Activated CD4-positive, CD25-positive, alpha-beta regulatory T cell (primary cell): ENCODE measurements around the gene HRAS.
"Not testable (repeated sequence)": the region's sequence is repeated elsewhere in the genome, so short reads cannot be mapped to it uniquely, and the experiment has no call there.

Source experiments
- DNase-seq, 4 experiments: peaks; one replicate each; lab custom pipeline; 2025; lab: John Stamatoyannopoulos, UW

HRAS gene

DNA sequence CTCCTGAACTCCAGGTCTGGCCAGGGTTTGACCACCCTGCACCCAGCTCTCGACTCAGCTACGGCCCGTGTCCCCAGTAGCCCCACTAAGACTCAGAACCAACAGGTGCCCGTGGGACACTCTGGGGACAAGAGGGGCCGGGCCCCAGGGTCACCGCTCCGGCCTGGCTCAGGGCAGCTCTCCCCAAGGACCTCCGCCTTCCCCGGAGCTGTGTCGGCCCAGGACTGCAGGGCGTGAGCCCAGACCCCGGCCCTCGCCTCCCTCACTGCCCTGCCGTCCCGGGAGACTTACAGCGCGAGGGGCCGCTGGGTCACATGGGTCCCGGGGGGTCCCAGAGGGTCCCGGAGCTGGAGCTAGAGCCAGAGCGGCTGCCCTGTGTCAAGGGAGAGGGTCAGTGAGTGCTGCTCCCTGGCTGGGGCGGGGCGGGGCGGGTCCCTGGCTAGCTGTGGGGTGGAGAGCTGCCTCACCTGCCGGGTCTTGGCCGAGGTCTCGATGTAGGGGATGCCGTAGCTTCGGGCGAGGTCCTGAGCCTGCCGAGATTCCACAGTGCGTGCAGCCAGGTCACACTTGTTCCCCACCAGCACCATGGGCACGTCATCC, 2.3 kb downstream of the HRAS start:
- DNase-seq: no peak

DNA sequence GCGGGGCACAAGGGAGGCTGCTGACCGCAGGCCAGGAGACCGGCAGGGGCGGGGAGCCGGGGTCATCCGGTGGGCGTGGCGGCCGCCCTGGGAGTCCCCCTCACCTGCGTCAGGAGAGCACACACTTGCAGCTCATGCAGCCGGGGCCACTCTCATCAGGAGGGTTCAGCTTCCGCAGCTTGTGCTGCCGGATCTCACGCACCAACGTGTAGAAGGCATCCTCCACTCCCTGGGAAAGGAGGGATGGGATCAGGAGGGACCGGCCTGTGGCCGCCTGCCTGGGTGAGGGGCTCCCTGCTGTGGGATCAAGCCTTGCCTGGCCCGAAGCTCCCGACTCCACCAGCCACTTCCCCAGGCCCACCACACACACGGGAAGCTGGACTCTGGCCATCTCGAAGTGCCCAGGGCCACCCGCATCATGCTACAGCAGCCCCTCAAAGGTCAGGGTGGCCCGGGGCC, 2.8 kb downstream of the HRAS start:
- no peak for DNase-seq

DNA sequence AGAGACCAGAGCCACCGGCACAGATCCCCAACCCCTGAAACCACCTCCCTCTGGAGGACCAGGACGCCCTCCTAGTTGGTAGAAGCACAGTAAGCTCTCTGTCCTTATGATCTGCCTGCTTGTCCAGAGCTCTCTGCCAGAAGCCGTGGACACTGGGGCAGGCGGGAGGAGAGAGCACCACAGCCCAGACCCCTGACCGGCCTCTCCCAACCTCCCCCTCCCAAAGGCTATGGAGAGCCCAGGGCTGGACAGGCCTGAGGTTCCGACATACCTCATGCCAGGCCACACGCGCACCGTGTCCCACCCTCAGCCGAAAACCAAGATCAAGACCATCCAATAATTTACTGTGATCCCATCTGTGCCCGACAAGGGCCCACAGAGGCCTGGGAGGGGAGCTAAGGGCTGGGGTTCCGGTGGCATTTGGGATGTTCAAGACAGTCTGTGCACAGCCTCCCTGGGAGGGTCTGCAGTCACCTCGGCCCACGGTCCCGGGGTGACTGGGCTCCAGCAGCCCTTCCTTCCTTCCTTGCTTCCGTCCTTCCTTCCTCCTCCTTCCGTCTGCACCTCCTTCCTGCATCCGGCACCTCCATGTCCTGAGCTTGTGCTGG, 3.4 kb downstream of the HRAS start:
- no peak for DNase-seq

DNA sequence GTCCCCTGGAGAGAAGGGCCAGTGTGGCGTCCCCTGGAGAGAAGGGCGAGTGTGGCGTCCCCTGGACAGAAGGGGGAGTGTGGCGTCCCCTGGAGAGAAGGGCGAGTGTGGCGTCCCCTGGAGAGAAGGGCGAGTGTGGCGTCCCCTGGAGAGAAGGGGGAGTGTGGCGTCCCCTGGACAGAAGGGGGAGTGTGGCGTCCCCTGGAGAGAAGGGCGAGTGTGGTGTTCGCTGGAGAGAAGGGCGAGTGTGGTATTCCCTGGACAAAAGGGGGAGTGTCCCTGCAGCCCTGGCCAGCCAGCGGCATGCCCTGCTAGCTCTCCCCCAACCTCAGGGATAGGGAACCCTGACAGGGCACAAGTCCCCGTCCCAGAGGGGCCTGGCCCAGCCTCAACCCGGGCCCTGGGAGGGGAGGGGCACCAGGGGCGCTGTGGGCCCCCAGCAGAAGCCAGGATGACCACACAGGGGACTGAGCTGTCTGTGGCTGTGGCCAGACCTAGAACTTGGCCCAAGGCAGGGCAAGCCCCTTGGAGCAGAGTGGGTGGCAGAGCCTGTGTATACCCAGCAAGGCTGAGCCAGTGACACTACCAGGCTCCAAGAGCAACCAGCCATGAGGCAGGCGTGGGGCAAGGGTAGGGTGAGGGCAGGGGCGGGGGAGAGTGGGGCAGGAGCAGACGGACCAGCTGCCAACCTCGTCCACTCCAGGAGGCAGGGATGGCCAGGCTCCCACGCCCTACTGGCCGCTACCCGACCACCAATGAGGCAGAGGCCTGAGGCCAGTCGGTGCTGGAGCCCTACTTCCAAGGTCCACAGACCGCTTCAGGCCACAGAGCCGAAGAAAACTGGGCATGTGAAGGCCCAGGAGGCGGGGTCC, 4.2 kb downstream of the HRAS start:
- DNase-seq: no peak

DNA sequence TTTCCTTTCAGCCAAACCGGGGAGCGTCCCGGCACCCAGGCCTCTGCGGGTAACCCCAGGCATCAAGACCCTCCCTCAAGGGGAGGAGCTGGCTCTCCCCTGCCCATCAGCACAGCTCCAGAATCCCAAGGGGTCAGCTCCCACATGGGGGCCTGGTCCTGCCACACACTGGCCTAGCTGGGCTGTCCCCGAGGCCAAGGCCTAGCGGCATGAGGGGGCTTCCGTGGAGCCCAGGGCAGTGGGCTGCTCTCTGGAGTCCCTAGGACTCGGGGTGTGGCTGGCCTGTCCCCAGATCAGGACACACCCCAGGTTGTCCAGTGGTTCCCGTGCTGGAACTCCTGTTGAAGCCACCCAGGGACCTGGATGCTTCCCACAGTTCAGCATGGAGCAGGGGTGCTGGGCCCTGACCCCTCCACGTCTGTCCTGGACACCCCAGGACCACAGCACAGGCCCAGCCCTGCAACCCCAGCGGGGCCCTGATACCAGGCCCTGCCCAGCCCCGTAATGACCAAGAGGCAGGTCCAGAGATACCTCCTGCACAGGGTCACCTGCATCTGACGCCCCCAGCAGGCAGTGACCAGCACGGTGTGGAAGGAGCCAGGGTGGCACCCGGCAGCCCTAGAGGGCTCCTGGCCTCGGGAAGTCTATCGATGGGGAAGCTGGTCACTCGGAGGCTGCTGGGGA, 5.5 kb downstream of the HRAS start:
- no peak for DNase-seq

DNA sequence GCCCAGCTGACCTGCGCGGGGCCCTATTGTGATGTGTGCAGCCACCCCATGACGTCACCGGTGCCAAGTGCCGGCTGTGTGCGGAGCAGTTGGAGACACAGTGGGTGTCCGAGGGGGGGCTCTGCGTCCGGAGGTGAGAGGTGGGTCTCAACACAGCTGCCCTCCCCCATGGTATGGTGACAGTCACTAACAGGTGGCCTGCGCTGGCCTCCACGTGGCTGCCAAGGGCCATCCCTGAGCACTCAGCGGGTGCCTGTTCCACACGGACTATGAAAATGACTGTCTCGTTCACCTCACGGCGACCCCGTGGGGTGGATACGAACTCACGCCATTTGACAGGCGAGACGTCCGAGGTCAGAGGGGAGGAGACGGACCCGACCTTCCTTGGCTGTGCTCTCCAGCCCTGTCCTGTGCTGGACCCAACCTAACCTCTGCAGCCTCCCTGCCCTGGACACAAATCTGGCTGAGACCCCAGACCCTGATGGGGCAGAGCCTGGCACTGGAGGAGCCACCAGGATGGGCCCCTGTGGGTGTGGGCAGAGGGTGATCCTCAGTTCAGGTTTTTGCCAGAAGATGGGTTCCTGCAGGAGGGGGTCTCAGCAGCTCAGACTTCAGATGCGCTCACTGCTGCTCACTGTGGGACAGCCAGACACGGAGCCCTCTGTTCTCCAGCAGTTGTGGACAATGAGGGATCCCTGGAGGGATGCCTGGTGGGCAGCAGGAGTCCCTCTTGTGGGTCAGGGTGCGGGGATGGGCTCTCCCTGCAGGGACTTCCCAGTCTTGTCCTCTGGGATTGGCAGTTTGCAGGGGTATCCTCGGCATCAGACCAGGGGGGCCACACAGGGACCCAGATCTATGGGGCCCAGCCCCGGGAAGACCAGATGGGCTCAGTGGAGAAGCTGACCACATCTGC, 6.3 kb downstream of the HRAS start:
- no peak for DNase-seq

DNA sequence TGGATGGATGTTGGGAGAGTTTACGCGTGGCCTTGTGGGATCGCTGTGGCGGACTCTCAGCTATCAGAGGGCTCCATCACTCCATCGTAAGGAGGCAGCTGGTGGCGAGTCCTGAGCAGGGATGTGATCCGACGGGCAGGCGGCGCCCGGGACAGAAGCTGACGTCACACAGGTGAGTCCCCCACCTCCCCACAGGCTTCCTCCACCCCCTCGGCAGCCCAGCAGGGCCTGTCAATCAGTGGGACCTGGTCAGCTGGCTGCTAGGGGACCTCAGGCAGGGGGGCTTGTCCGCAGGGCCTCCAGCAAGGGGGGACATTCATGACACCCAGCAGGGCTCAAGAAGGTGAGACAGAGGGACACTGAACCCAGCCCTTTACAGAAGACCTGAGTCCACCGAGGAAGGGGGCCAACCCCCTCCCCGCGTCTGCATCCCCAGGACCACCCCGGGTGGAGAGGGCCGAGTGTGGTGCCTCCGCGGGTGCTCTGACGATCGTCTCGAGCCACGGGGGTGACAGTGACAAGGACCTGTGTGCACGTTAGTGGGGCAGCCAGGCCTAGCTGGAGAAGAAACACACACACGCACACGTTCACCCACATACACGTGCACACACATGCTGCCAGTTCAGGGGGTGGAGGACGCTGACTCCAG, 7.1 kb downstream of the HRAS start:
- no peak for DNase-seq

DNA sequence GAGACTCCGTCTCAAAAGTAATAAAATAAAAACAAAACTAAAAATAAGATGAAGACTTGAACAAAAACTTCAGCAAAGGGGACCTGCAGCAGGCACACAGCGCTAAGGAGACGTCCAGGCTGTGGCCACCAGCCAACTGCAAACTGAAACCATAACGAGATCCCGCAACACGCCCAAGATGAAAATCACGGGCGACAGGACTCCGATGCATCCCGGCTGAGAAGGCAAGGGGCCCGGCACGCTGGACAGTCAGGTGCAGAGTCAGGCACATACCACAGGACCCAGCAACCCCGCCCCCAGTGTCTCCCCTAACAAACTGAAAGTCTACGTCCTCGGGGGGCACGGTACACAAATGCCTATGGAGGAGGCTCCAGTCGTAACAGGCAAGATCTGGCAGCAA, 9.2 kb downstream of the HRAS start:
- no peak for DNase-seq

DNA sequence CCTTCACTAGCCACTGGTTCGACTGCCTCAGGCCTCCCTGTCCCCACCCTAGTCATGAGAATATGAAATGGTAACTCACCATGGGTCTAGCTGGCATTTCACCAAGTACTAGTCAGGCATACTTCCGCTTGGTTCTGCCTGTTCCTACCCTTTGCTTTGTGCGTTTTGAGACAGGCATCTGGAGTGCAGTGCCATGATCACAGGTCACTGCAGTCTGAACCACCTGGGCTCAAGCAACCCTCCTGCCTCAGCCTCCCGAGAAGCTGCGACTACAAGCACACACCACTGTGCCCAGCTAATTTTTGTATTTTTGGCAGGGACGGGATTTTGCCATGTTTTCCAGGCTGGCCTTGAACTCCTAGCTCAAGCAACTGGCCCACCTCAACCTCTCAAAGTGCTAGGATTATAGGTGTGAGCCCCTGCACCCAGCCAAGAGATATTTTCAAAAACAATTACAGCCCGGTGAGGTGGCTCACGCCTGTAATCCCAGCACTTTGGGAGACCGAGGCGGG, 14.1 kb downstream of the HRAS start:
- DNase-seq: no peak

DNA sequence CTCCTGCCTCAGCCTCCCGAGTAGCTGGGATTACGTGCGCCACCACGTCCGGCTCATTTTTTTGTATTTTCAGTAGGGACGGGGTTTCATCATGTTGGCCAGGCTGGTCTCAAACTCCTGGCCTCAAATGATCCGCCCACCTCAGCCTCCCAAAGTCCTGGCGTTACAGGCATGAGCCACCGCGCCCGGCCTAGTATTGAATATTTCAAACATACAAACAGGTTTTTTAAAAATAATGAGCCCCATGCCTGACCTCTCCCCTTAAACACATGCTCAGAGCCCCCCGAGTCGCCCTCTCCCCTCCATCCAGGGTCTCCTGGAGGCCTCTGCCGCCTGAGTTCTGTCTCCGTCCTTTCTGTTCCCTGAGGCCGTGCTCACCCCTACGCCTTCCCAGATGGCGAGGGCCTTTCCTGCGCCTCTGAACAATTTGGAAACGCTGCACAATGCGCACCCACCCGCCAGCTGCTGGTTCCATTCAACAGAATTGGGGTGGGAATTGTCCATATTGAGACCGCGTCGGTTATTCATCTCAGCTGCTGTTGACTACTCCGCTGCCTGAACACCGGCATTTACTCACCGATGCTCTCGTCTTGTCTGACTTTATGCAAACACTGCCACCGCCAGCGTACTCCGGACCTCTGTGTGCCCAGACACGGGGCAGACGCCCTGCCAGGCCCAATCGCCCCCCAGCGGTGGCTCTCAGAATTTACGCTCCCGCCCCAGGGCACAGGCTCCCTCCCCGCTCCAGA, 14.8 kb downstream of the HRAS start:
- DNase-seq: no peak

DNA sequence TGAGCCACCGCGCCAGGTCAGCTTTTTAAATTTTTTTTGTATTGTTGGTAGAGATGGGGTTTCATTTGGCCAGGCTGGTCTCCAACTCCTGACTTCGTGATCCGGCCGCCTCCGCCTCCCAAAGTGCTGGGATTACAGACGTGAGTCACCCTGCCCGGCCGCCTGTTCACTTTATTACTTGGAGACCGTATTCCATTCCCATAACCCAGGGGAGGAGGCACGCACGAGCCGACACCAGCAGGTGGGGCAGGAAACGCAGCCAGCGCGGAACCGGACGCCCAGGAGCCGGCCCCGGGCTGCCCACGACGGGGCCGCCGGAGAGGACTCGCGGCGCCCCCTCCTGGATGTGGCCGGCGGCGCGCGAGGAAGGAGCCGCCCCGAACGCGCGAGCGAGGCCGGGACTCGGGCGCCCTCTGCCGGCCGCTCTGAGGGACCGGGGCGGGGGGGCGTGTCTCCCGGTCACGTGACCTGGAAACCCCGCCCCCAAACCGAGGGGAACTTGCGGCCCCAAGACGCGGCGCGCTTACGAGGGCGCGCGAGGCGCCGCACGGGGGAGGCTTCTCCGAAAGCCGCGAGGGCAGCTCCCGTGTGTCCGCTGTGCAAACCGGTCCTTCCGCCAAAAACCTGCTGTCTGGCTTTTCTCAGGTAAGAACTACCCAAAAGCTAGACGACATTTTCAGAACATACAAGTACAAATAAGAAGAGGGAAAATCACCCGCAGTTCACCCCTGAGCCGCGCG, 16.7 kb downstream of the HRAS start:
- DNase-seq: no peak

DNA sequence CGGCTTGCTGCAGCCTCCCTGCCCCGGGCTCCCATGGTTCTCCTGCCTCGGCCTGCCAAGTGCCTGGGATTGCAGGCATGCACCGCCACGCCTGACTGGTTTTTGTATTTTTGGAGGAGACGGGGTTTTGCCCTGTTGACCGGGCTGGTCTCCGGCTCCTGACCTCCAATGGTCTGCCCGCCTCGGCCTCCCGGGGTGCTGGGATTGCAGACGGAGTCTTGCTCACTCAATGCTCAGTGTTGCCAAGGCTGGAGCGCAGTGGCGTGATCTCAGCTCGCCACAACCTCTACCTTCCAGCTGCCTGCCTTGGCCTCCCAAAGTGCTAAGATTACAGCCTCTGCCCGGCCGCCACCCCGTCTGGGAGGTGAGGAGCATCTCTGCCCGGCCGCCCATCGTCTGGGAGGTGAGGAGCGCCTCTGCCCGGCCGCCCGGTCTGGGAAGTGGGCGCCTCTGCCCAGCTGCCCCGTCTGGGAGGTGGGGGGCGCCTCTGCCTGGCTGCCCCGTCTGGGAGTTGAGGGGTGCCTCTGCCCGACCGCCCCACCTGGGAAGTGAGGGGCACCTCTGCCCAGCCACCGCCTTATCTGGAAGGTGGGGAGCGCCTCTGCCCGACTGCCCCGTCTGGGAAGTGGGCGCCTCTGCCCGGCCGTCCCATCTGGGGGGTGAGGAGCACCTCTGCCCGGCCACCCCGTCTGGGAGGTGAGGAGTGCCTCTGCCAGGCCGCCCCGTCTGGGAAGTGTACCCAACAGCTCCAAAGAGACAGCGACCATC, 18.3 kb downstream of the HRAS start:
- not testable (repeated sequence) for DNase-seq

DNA sequence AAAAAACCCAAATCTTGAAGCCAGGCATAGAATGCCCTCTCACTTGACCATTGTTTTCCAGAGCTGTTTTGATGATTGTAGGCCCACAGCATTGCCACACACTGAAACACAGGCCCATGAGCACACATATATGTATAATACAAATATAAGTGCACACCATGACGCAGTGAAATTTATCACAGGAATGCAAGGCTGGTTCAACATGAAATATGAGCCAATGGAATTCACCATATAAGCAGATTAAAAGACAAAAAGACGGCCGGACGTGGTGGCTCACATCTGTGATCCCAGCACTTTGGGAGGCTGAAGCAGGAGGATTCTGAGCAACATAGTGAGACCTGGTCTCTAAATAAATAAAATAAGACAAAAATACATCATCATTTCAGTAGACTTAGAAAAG, 19.0 kb downstream of the HRAS start:
- DNase-seq: no peak

DNA sequence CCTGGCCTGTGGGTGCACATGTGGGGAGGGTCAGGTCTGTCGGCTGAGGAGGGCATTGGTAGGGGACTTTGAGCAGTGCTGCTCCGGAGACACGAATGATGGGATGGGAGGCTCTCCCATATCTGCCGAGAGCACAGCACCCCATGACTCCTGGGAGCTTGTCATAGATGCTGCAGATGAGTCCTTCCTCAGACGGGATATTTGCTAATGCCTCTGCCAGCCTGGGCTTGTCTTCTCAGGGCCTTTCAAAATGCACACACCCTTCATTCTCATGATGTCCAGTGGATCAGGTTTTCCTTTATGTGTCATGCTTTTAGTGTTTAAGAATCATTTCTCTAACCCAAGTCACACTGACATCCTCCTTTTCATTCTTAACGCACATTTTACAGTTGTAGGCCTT, 20.2 kb downstream of the HRAS start:
- DNase-seq: no peak

DNA sequence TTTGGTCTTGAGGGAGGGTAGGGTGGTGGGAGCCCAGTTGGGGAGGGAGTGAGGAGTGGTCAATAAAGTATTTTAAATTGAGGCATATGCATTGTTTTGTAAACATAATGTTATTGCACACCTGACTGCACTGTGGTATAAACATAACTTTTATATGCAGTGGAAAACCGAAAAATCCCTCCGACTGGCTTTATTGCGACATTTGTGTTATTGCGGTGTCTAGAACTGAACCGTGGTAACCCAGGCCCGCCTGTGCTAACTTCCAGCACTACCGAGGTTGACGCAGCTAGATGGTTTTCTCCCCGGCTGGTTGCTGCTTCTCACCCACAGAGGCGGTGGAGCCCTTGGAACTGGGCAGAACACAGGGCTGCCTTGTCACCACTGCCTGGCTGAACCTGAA, 20.8 kb downstream of the HRAS start:
- no peak for DNase-seq

DNA sequence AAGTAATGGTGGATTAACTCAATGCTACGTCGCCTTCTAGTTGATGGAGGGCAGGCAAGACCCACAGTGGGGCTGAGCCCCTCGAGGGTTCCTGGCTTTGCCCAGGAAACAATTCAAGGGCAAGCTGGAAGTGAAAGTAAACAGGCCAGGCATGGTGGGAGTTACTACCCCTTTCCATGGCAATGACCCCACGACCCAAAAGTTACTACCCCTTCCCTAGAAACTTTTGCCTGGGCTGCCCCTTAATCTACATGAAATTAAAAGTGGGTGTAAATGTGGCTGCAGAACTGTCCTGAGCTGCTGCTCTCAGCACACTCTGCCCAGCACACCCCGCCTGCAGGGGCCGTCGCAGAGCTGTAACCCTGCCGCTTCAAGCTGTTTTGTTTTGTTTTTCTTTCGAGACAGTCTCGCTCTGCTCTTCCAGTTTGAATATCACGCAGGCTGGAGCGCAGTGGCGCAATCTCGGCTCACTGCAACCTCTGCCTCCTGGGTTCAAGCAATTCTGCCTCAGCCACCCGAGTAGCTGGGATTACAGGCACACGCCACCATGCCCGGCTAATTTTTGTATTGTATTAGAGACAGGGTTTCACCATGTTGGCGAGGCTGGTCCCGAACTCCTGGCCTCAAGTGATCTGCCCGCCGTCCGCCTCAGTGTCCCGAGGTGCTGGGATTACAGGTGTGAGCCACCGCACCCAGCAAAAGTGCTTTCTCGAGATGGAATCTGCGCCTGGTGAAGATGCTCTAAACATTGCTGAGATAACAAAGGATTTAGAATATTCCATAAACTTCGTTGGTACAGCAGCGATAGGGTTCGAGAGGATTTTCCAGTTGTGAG, 22.4 kb downstream of the HRAS start:
- no peak for DNase-seq

DNA sequence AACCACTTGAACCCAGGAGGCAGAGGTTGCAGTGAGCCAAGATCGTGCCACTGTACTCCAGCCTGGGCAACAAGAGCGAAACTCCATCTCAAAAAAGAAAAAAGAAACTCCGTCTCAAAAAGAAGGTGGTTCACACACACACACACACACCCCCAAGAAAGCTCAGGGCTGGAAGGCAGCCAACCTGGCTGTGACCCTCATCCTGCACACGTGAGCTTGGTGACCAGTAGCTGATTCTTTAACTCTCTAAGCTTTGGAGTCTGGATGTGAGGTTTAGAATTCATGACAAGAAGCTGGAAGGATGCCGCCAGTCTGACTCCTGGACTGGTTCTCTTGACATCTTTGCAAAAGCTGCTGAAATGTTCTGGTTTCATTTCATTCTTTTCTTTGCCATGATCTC, 26.4 kb downstream of the HRAS start:
- DNase-seq: no peak
